Keratinocyte (primary cell): ENCODE results near the gene NAIF1. TPM values are rescaled to one million over a fixed set of nuclear protein-coding genes. Genes with fewer than 3 reads are reported as not detected.

Source experiments
- DNase-seq: peaks from one replicate; pipeline ENCODE4 v3.0.0-alpha.2; 2011; ENCODE audit warnings: low read depth, missing footprints, low spot score
- FAIRE-seq: peaks from 2 replicates; lab custom pipeline; 2011; peaks lifted over from hg19 to GRCh38; lab: Jason Lieb, UNC
- H2AFZ ChIP-seq: 2 replicates; pipeline ENCODE4 v1.6.0; 2012; ENCODE audit warnings: low read length, control low read depth, inconsistent platforms; ENCODE audit not compliant: control insufficient read depth
- H3K27ac ChIP-seq: 2 replicates; pipeline ENCODE4 v1.5.1; 2011; ENCODE audit warnings: low read length; ENCODE audit not compliant: control insufficient read depth, insufficient read depth
- H3K27me3 ChIP-seq: 3 replicates; pipeline ENCODE4 v1.6.0; 2011; ENCODE audit warnings: low read length; ENCODE audit not compliant: control insufficient read depth, insufficient read depth; ENCODE audit errors: extremely low read depth
- H3K36me3 ChIP-seq, 2 experiments: 2 replicates in 1 of 2; 3 replicates in 1 of 2; pipeline ENCODE4 v1.5.1; 2011; ENCODE audit warnings: low read length in 2 of 2, mild to moderate bottlenecking in 1 of 2; ENCODE audit not compliant: control insufficient read depth in 2 of 2, insufficient read depth in 2 of 2; ENCODE audit errors: extremely low read depth in 1 of 2
- H3K4me1 ChIP-seq: 3 replicates; pipeline ENCODE4 v1.5.1; 2011; ENCODE audit warnings: low read length; ENCODE audit not compliant: control insufficient read depth, insufficient read depth; ENCODE audit errors: extremely low read depth
- H3K4me2 ChIP-seq: 3 replicates; pipeline ENCODE4 v1.6.0; 2011; ENCODE audit warnings: low read depth, low read length; ENCODE audit not compliant: control insufficient read depth, insufficient read depth; ENCODE audit errors: extremely low read depth
- H3K4me3 ChIP-seq, 3 experiments: fragments of 200-600 bp in 1 of 3; sonication (generic) in 1 of 3; 2 replicates in 2 of 3; 3 replicates in 1 of 3; pipeline ENCODE4 v1.5.1; 2011 to 2016; ENCODE audit warnings: low read length in 3 of 3, mild to moderate bottlenecking in 3 of 3, control low read depth in 2 of 3, inconsistent platforms in 1 of 3, low read depth in 1 of 3, mixed read lengths in 1 of 3, mixed run types in 1 of 3, moderate library complexity in 1 of 3; ENCODE audit not compliant: control insufficient read depth in 2 of 3, insufficient read depth in 2 of 3; ENCODE audit errors: extremely low read depth in 1 of 3
- H3K79me2 ChIP-seq: 2 replicates; pipeline ENCODE4 v1.6.0; 2012; ENCODE audit warnings: low read length; ENCODE audit not compliant: control insufficient read depth, insufficient read depth
- H3K9ac ChIP-seq: 3 replicates; pipeline ENCODE4 v1.6.0; 2011; ENCODE audit warnings: low read length; ENCODE audit not compliant: control insufficient read depth, insufficient read depth; ENCODE audit errors: extremely low read depth
- H3K9me1 ChIP-seq: 3 replicates; pipeline ENCODE4 v1.6.0; 2011; ENCODE audit warnings: low read length; ENCODE audit not compliant: control insufficient read depth, insufficient read depth; ENCODE audit errors: extremely low read depth
- H3K9me3 ChIP-seq: 2 replicates; pipeline ENCODE4 v1.5.1; 2012; ENCODE audit warnings: low read depth, low read length; ENCODE audit not compliant: control insufficient read depth
- H4K20me1 ChIP-seq: 3 replicates; pipeline ENCODE4 v1.6.0; 2011; ENCODE audit warnings: low read length; ENCODE audit not compliant: control insufficient read depth, insufficient read depth; ENCODE audit errors: extremely low read depth
- CTCF ChIP-seq, 3 experiments: IDR thresholded peaks in 1 of 3; conservative IDR thresholded peaks in 1 of 3; optimal IDR thresholded peaks in 1 of 3; 2 replicates in 2 of 3; 3 replicates in 1 of 3; pipeline versions ENCODE3 to v1.5.1; 2011; ENCODE audit warnings: low read length in 3 of 3, mild to moderate bottlenecking in 3 of 3, moderate library complexity in 2 of 3, control low read depth in 1 of 3, inconsistent platforms in 1 of 3; ENCODE audit not compliant: insufficient read depth in 2 of 3; ENCODE audit errors: extremely low read depth in 1 of 3
- EZH2 ChIP-seq: IDR thresholded peaks from one replicate; pipeline ENCODE4 v1.6.1; 2012; ENCODE audit warnings: inconsistent platforms, mild to moderate bottlenecking, low read length, moderate library complexity
- dilution Hi-C: fragments of 300-500 bp; cut with MboI; formaldehyde crosslinking; loops from one replicate; pipeline ENCODE4 v1.7.0; 2020; ENCODE audit warnings: low sequenced_read_pairs; ENCODE audit not compliant: extremely low pct_ligation_motif_present
- polyA plus RNA-seq, 5 experiments: library from polyadenylated mRNA; depleted of rRNA in 3 of 5; stranded (reverse) in 3 of 5; stranded (forward) in 1 of 5; unstranded in 1 of 5; fragments of >200 nt; gene quantifications; 1 replicate in 1 of 5; 2 replicates in 3 of 5; 3 replicates in 1 of 5; pipeline versions ENCODE4 v1.2.1 to v1.2.3, GENCODE V29; 2011 to 2012; ENCODE audit warnings: missing spikeins in 2 of 5, low read depth in 1 of 5, low replicate concordance in 1 of 5

The NAIF1 gene
- polyA plus RNA-seq, 1 donor (not counting 4 experiments of a cell fraction or from before 2014, with no cell fraction given) = 6.3 TPM

GRCh38 chr9:128027705-128028104 is 39.4 kb downstream of the NAIF1 start:
- no peaks in the 10 kb centered on the region for H3K36me3 ChIP-seq
- H3K27ac ChIP-seq = no peak overlapping the region
- dilution Hi-C loops = no loop called here
- H3K9ac ChIP-seq = no peak overlapping the region
- H3K9me3 ChIP-seq = no peaks in the 10 kb centered on the region
- DNase-seq = no peak
- H3K4me2 ChIP-seq = no peak overlapping the region
- no peak overlapping the region for H2AFZ ChIP-seq
- no peak for FAIRE-seq
- no peaks in the 10 kb centered on the region for H4K20me1 ChIP-seq
- H3K4me1 ChIP-seq = no peaks in the 10 kb centered on the region
- no peaks in the 10 kb centered on the region for H3K27me3 ChIP-seq
- no peak overlapping the region for H3K4me3 ChIP-seq
- no peaks in the 10 kb centered on the region for H3K79me2 ChIP-seq
- no peak for TF ChIP-seq CTCF (optimal IDR thresholded peaks at IDR 0.05 in 1 of 3, IDR thresholded peaks at IDR 0.05 in 1 of 3, conservative IDR thresholded peaks at IDR 0.05 in 1 of 3; ENCODE audit: extremely low read depth in 1 of 3, insufficient read depth in 2 of 3, low read length in 3 of 3)
- no peak for TF ChIP-seq EZH2
- H3K9me1 ChIP-seq = no peaks in the 10 kb centered on the region

DNA sequence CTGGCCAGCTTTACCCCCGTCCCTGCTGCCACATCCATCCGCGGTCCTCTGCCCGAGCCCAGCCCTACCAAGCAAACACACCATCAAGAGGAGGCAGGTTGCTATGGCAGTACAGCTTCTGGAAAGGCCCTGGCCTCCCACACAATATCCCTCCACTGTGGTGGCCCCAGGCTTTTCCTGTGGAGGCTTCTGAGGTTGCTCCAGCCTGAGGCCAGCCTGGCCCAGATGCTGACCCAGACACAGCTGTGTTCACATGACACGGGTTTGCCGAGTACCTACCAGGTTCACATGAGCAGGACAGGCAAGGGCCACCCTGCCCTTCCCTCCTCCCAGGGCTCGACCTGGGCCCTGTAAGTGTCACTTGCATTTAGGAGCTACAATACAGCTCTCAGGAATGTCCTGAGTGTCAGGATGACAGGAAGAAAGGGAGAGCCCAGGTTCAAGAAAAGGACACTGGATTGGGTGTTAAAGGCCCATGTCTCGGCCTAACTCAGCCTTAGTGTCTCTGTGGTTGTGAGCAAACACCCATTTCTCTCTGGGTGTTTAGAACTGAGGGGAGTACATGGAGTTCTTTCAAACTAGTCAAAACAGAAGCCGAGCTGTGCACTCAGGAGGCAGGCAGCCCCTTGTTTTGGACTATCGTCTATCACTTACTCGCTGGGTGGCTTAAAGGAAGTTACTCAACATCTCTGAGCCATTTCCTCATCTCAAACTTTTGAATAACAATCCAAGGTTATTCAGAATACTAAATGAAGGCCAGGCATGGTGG is 40.2 kb downstream of the NAIF1 start:
- no peak overlapping the region for H3K9ac ChIP-seq
- no peaks in the 10 kb centered on the region for H3K9me1 ChIP-seq
- H3K4me2 ChIP-seq = no peak overlapping the region
- H3K27ac ChIP-seq = no peak overlapping the region
- H3K27me3 ChIP-seq = no peaks in the 10 kb centered on the region
- no peaks in the 10 kb centered on the region for H3K4me1 ChIP-seq
- H3K36me3 ChIP-seq = no peaks in the 10 kb centered on the region
- FAIRE-seq (no peak), DNase-seq (no peak)
- TF ChIP-seq EZH2 (no peak), CTCF (optimal IDR thresholded peaks at IDR 0.05 in 1 of 3, IDR thresholded peaks at IDR 0.05 in 1 of 3, conservative IDR thresholded peaks at IDR 0.05 in 1 of 3; ENCODE audit: extremely low read depth in 1 of 3, insufficient read depth in 2 of 3, low read length in 3 of 3) (no peak)
- H3K4me3 ChIP-seq = no peak overlapping the region
- H3K79me2 ChIP-seq = no peaks in the 10 kb centered on the region
- H3K9me3 ChIP-seq = no peaks in the 10 kb centered on the region
- no peak overlapping the region for H2AFZ ChIP-seq
- H4K20me1 ChIP-seq = no peaks in the 10 kb centered on the region
- dilution Hi-C loops = no loop called here
